ENCODE measurements around the gene VPS16. TPM values are rescaled to one million over a fixed set of nuclear protein-coding genes. Genes with fewer than 3 reads are reported as not detected.
"Not testable (repeated sequence)": the region's sequence is repeated elsewhere in the genome, so short reads cannot be mapped to it uniquely, and the experiment has no call there.

Gene VPS16
- total and polyA plus RNA-seq, 4 donors = 14.5 to 24.3 (median 16.1) TPM

GRCh38 chr20:2807929-2808328, 32.6 kb upstream of the VPS16 start:
- not testable (repeated sequence) for H3K27ac ChIP-seq (ENCODE audit: low read depth in 1 of 2, low read length in 2 of 2); H3K4me3 ChIP-seq (ENCODE audit: low read depth in 1 of 3, low read length in 3 of 3); H3K4me1 ChIP-seq (ENCODE audit: control insufficient read depth in 4 of 4, insufficient read depth in 4 of 4, low read length in 3 of 4); DNase-seq (ENCODE audit: low spot score); H3K9me3 ChIP-seq (ENCODE audit: control insufficient read depth in 4 of 4, low read length in 3 of 4); H3K36me3 ChIP-seq (ENCODE audit: control insufficient read depth in 4 of 4, insufficient read depth in 3 of 4, low read depth in 1 of 4, low read length in 3 of 4); H3K9ac ChIP-seq (ENCODE audit: low read depth in 1 of 2, low read length in 2 of 2)
- H3K27me3 ChIP-seq (ENCODE audit: control insufficient read depth in 4 of 4, insufficient read depth in 4 of 4, low read length in 3 of 4) = peaks cover 0 to 12% (median 4%) of the 10 kb centered on the region in 4 donors
- 67% methylated on average over 9 of the region's 9 CpGs for WGBS

GRCh38 chr20:2809690-2810089, 30.9 kb upstream of the VPS16 start:
- Histone ChIP-seq H3K9me3 (ENCODE audit: control insufficient read depth in 4 of 4, low read length in 3 of 4) (peaks cover 0 to 1% (median 0%) of the 10 kb centered on the region in 4 donors), H3K27ac (ENCODE audit: low read depth in 1 of 2, low read length in 2 of 2) (no peak overlapping the region), H3K27me3 (ENCODE audit: control insufficient read depth in 4 of 4, insufficient read depth in 4 of 4, low read length in 3 of 4) (peaks cover 0 to 7% (median 4%) of the 10 kb centered on the region in 4 donors), H3K36me3 (ENCODE audit: control insufficient read depth in 4 of 4, insufficient read depth in 3 of 4, low read depth in 1 of 4, low read length in 3 of 4) (no peaks in the 10 kb centered on the region), H3K4me1 (ENCODE audit: control insufficient read depth in 4 of 4, insufficient read depth in 4 of 4, low read length in 3 of 4) (peaks cover 0 to 7% (median 5%) of the 10 kb centered on the region in 4 donors), H3K9ac (ENCODE audit: low read depth in 1 of 2, low read length in 2 of 2) (no peak overlapping the region), H3K4me3 (ENCODE audit: low read depth in 1 of 3, low read length in 3 of 3) (no peak overlapping the region)
- TF ChIP-seq FOXA1 (IDR thresholded peaks at IDR 0.05) (no peak), SP1 (IDR thresholded peaks at IDR 0.05) (no peak), NR2F2 (IDR thresholded peaks at IDR 0.05) (no peak), REST (IDR thresholded peaks at IDR 0.05) (no peak), HNF4G (IDR thresholded peaks at IDR 0.05) (no peak), CTCF (IDR thresholded peaks at IDR 0.05; ENCODE audit: low read depth, low read length, missing input control) (no peak), RAD21 (IDR thresholded peaks at IDR 0.05) (no peak), TAF1 (conservative IDR thresholded peaks at IDR 0.05) (no peak), RXRA (IDR thresholded peaks at IDR 0.05) (no peak), YY1 (IDR thresholded peaks at IDR 0.05) (no peak), GABPA (IDR thresholded peaks at IDR 0.05 in 1 of 2, conservative IDR thresholded peaks at IDR 0.05 in 1 of 2) (no peak), HNF4A (conservative IDR thresholded peaks at IDR 0.05) (no peak), ATF3 (IDR thresholded peaks at IDR 0.05) (no peak), MAX (IDR thresholded peaks at IDR 0.05) (no peak)
- 93% methylated on average over 10 of the region's 10 CpGs for WGBS
- DNase-seq (ENCODE audit: low spot score) = no peak
